AG09309 (cell line): ENCODE measurements around the gene SLC17A7.

Experiments used
- DNase-seq: peaks from one replicate; pipeline ENCODE4 v3.0.0-alpha.2; 2010; ENCODE audit warnings: low read depth
- H3K4me3 ChIP-seq: 2 replicates; pipeline ENCODE4 v1.5.1; 2011; ENCODE audit warnings: mild to moderate bottlenecking, low read depth, low read length, moderate library complexity; ENCODE audit not compliant: control insufficient read depth
- CTCF ChIP-seq: IDR thresholded peaks from 2 replicates; pipeline ENCODE4 v1.5.1; 2011; ENCODE audit warnings: mild to moderate bottlenecking, low read depth, low read length, inconsistent platforms; ENCODE audit not compliant: insufficient read depth, control insufficient read depth; ENCODE audit errors: missing control alignments

SLC17A7 gene

DNA sequence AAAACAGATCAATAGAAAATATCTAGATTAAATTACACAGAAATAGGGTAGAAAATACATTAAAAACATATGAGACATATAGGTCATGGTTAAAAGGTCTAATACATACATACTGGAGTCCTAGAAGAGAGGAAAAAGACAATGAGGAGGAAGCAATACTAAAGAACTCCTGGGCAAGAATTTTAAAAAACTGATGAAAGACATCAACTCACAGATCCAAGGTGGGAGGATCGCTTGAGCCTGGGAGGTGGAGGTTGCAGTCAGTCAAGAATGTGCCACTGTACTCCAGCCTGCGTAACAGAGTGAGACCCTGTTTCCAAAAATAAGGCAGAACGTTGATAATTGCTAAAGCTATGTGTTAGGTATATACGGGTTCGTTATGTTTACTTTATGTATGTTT, 58.7 kb downstream of the SLC17A7 start:
- H3K4me3 ChIP-seq: no peak overlapping the region
- DNase-seq: no peak

DNA sequence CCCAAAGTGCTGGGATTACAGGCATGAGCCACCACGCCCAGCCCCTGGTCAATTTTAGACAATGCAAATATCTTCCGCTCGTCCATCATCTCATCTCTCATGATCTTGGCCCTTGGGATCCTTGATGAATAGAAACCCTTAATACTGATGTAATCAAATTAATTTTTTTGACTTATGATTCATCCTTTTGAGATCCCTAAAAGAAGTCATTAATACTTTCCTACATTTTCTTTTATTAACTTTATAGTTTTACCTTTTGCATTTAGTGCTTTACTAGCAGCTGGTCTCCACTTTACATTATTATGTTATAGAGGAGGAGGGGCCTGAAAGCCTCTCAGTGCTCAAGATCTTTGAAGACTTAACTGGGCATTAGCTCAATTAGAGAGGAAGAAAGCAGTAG, 60.9 kb downstream of the SLC17A7 start:
- DNase-seq: no peak
- no peak for TF ChIP-seq CTCF
- H3K4me3 ChIP-seq: no peak overlapping the region

More for the DNA sequence above, 58.7 kb downstream of the SLC17A7 start:
- no peak for TF ChIP-seq CTCF
